Measurements from ENCODE around the gene RALGPS1.

RALGPS1 gene

GRCh38 chr9:127022913-127023660, 108.5 kb downstream of the RALGPS1 start:
- Histone ChIP-seq H3K4me3 (ENCODE audit: low read depth in 1 of 2, low read length in 1 of 2) (no peak overlapping the region), H3K27ac (no peak overlapping the region), H3K4me1 (ENCODE audit: control insufficient read depth in 1 of 2, insufficient read depth in 1 of 2, low read depth in 1 of 2, low read length in 1 of 2) (no peaks in the 10 kb centered on the region), H3K36me3 (no peaks in the 10 kb centered on the region), H3K9me3 (no peaks in the 10 kb centered on the region), H3K27me3 (no peaks in the 10 kb centered on the region)
- TF ChIP-seq, protein P1, sequence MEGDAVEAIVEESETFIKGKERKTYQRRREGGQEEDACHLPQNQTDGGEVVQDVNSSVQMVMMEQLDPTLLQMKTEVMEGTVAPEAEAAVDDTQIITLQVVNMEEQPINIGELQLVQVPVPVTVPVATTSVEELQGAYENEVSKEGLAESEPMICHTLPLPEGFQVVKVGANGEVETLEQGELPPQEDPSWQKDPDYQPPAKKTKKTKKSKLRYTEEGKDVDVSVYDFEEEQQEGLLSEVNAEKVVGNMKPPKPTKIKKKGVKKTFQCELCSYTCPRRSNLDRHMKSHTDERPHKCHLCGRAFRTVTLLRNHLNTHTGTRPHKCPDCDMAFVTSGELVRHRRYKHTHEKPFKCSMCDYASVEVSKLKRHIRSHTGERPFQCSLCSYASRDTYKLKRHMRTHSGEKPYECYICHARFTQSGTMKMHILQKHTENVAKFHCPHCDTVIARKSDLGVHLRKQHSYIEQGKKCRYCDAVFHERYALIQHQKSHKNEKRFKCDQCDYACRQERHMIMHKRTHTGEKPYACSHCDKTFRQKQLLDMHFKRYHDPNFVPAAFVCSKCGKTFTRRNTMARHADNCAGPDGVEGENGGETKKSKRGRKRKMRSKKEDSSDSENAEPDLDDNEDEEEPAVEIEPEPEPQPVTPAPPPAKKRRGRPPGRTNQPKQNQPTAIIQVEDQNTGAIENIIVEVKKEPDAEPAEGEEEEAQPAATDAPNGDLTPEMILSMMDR (IDR thresholded peaks at IDR 0.05), result no peak

DNA sequence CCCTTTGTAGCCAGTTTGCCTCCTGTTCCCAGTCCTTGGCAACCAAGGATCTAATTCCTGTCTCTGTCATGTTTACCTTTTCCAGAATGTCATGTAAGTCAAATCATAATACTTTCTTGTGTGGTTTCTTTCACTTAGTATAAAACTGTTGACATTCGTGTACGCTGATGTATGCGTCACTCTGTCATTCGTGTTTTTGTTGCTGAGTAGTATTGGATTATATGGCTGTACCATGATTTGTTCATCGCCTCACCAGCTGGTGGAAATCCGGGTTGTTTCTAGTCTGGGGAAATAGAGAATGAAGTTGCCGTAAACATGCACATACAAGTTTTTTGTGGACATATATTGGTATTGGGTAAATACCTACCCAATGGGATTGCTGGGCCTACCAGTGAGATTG, 110.5 kb downstream of the RALGPS1 start:
- H3K36me3 ChIP-seq, result no peaks in the 10 kb centered on the region
- no peak overlapping the region for H3K27ac ChIP-seq
- no peaks in the 10 kb centered on the region for H3K4me1 ChIP-seq (ENCODE audit: control insufficient read depth in 1 of 2, insufficient read depth in 1 of 2, low read depth in 1 of 2, low read length in 1 of 2)
- no peak overlapping the region for H3K4me3 ChIP-seq (ENCODE audit: low read depth in 1 of 2, low read length in 1 of 2)
- no peaks in the 10 kb centered on the region for H3K27me3 ChIP-seq
- TF ChIP-seq, protein P1 (IDR thresholded peaks at IDR 0.05), result no peak
- H3K9me3 ChIP-seq, result no peaks in the 10 kb centered on the region

DNA sequence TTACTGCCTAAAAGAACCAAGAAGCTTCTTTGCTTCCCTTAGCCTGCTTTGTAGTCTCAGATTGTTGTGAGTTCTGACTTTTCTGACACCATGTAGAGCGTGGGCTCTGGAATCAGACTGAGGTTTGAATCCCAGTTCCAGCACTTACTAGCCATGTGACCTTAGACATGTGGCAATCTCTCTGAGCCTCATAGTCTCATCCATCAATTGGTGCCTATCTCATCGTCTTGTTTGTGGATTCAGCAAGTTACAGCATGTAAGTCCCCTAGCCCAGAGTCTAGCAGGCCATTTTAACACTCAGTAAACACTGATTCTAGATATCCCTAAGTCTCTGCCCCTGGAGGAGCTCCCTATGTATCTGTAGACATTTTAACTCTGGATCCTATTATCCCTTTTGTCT, 113.1 kb downstream of the RALGPS1 start:
- no peaks in the 10 kb centered on the region for H3K9me3 ChIP-seq
- H3K4me3 ChIP-seq (ENCODE audit: low read depth in 1 of 2, low read length in 1 of 2), result no peak overlapping the region
- TF ChIP-seq, protein P1 (IDR thresholded peaks at IDR 0.05), result no peak
- H3K27ac ChIP-seq, result no peak overlapping the region
- no peaks in the 10 kb centered on the region for H3K27me3 ChIP-seq
- no peaks in the 10 kb centered on the region for H3K36me3 ChIP-seq
- H3K4me1 ChIP-seq (ENCODE audit: control insufficient read depth in 1 of 2, insufficient read depth in 1 of 2, low read depth in 1 of 2, low read length in 1 of 2), result no peaks in the 10 kb centered on the region

GRCh38 chr9:127029548-127029947, 115.0 kb downstream of the RALGPS1 start:
- no peak overlapping the region for H3K4me3 ChIP-seq (ENCODE audit: low read depth in 1 of 2, low read length in 1 of 2)
- H3K36me3 ChIP-seq, result no peaks in the 10 kb centered on the region
- H3K27me3 ChIP-seq, result no peaks in the 10 kb centered on the region
- no peaks in the 10 kb centered on the region for H3K9me3 ChIP-seq
- TF ChIP-seq, protein P1 (IDR thresholded peaks at IDR 0.05), result no peak
- no peaks in the 10 kb centered on the region for H3K4me1 ChIP-seq (ENCODE audit: control insufficient read depth in 1 of 2, insufficient read depth in 1 of 2, low read depth in 1 of 2, low read length in 1 of 2)
- no peak overlapping the region for H3K27ac ChIP-seq

- no peaks in the 10 kb centered on the region for H3K36me3 ChIP-seq
- TF ChIP-seq, protein P1 (IDR thresholded peaks at IDR 0.05), result no peak
- no peaks in the 10 kb centered on the region for H3K4me1 ChIP-seq (ENCODE audit: control insufficient read depth in 1 of 2, insufficient read depth in 1 of 2, low read depth in 1 of 2, low read length in 1 of 2)
- H3K27ac ChIP-seq, result no peak overlapping the region
- H3K9me3 ChIP-seq, result no peaks in the 10 kb centered on the region
- no peaks in the 10 kb centered on the region for H3K27me3 ChIP-seq
- no peak overlapping the region for H3K4me3 ChIP-seq (ENCODE audit: low read depth in 1 of 2, low read length in 1 of 2)
These were observed 116.5 kb downstream of the RALGPS1 start for GRCh38 chr9:127030814-127031740.
